OCI-LY3 (cell line): ENCODE results near the gene TBPL1.
A peak's percentile ranks its signal among the peaks of the same experiment; 100 is the strongest.
"Not testable (repeated sequence)": the region's sequence is repeated elsewhere in the genome, so short reads cannot be mapped to it uniquely, and the experiment has no call there.

Experiments used
- H2AFZ ChIP-seq: fragments of 200-600, 300-600 bp; shearing (Covaris generic); 2 replicates; pipeline ENCODE4 v1.6.0; 2014; ENCODE audit warnings: antibody characterized with exemption, low read depth, low read length
- H3K27ac ChIP-seq: fragments of 200-600, 300-600 bp; sonication (generic); 2 replicates; pipeline ENCODE4 v1.5.1; 2014; ENCODE audit warnings: mild to moderate bottlenecking, low read length, moderate library complexity, mixed read lengths
- H3K27me3 ChIP-seq: fragments of 200-600, 300-600 bp; sonication (generic); 2 replicates; pipeline ENCODE4 v1.6.1; 2014; ENCODE audit warnings: low read depth, low read length, mixed read lengths
- H3K36me3 ChIP-seq: fragments of 200-600, 300-600 bp; sonication (generic); replicated peaks from 2 replicates; pipeline ENCODE3; 2014; ENCODE audit warnings: low read depth, low read length, mixed read lengths
- H3K4me1 ChIP-seq: fragments of 300-600, 200-600 bp; sonication (generic); 2 replicates; pipeline ENCODE4 v1.6.1; 2014; ENCODE audit warnings: low read length, mixed read lengths
- H3K4me2 ChIP-seq: fragments of 200-600, 300-600 bp; sonication (generic); 2 replicates; pipeline ENCODE4 v1.6.1; 2014; ENCODE audit warnings: low read length, mixed read lengths
- H3K4me3 ChIP-seq: fragments of 300-600, 200-600 bp; sonication (generic); 2 replicates; pipeline ENCODE4 v1.5.1; 2014; ENCODE audit warnings: antibody characterized with exemption, mild to moderate bottlenecking, low read length, moderate library complexity
- H3K79me2 ChIP-seq: fragments of 300-600, 200-600 bp; shearing (Covaris generic); 2 replicates; pipeline ENCODE4 v1.6.1; 2014; ENCODE audit warnings: mild to moderate bottlenecking, low read length, mixed read lengths
- H3K9ac ChIP-seq: fragments of 300-600, 200-600 bp; shearing (Covaris generic); 2 replicates; pipeline ENCODE4 v1.6.0; 2014; ENCODE audit warnings: mild to moderate bottlenecking, low read length, moderate library complexity
- H3K9me3 ChIP-seq: fragments of 200-600, 300-600 bp; shearing (Covaris generic); 2 replicates; pipeline ENCODE4 v1.6.1; 2014; ENCODE audit warnings: low read length, mixed read lengths; ENCODE audit not compliant: insufficient read depth
- H4K20me1 ChIP-seq: fragments of 200-600, 300-600 bp; sonication (generic); 2 replicates; pipeline ENCODE4 v1.6.1; 2016; ENCODE audit warnings: low read length, mixed read lengths; ENCODE audit not compliant: insufficient read depth
- EZH2phosphoT487 ChIP-seq: fragments of 200-600 bp; shearing (Covaris generic); IDR thresholded peaks from 2 replicates; pipeline ENCODE4 v1.6.1; 2018; ENCODE audit warnings: antibody characterized with exemption, mixed run types, low read depth
- TF ChIP-seq, protein P1 (sequence below): fragments of 200-600, 300-600 bp; sonication (generic); IDR thresholded peaks from 2 replicates; pipeline ENCODE4 v1.5.1; 2014; ENCODE audit warnings: antibody characterized with exemption, low read length, low read depth

Gene TBPL1

DNA sequence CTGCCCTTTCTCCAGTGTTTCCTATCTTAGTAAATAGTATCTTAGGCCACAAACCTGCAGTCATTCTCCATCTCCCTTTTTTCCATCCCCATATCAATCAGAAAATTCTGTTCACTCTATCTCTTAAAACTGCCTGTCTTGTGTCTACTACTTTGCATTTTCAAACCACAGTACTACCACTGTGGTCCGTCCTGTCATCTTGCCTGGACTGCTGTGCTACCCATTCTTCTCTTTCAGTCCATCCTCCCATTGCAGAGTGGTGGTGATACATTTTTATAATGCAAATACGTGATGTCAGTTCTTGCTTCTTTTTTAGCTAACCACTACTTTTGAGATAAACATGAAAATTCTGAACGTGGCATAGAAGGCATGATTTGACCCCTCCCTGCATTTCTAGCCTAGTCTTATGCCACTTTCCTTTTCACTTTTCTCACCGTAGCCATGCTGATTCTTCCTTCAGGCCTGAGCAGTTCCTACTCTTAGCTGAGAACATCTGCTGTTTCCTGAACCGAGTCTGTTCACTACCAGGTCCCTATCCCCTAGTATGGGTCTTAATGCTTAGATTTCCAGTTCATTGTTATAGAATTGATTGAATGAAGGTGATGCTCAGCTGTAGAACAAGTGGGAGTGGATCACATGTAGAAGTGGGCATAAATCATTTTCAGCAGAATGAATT, 13.8 kb downstream of the TBPL1 start:
- Histone ChIP-seq H3K4me2 (peak overlapping the region; percentile 17), H3K4me3 (no peak overlapping the region), H3K27ac (no peak overlapping the region), H3K27me3 (no peaks in the 10 kb centered on the region), H4K20me1 (peaks cover 12% of the 10 kb centered on the region), H3K9ac (no peak overlapping the region), H2AFZ (no peak overlapping the region), H3K9me3 (no peaks in the 10 kb centered on the region), H3K79me2 (peaks cover 52% of the 10 kb centered on the region), H3K36me3 (no peaks in the 10 kb centered on the region), H3K4me1 (peaks cover 18% of the 10 kb centered on the region)
- no peak for TF ChIP-seq EZH2phosphoT487
- TF ChIP-seq, protein P1, sequence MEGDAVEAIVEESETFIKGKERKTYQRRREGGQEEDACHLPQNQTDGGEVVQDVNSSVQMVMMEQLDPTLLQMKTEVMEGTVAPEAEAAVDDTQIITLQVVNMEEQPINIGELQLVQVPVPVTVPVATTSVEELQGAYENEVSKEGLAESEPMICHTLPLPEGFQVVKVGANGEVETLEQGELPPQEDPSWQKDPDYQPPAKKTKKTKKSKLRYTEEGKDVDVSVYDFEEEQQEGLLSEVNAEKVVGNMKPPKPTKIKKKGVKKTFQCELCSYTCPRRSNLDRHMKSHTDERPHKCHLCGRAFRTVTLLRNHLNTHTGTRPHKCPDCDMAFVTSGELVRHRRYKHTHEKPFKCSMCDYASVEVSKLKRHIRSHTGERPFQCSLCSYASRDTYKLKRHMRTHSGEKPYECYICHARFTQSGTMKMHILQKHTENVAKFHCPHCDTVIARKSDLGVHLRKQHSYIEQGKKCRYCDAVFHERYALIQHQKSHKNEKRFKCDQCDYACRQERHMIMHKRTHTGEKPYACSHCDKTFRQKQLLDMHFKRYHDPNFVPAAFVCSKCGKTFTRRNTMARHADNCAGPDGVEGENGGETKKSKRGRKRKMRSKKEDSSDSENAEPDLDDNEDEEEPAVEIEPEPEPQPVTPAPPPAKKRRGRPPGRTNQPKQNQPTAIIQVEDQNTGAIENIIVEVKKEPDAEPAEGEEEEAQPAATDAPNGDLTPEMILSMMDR = no peak

DNA sequence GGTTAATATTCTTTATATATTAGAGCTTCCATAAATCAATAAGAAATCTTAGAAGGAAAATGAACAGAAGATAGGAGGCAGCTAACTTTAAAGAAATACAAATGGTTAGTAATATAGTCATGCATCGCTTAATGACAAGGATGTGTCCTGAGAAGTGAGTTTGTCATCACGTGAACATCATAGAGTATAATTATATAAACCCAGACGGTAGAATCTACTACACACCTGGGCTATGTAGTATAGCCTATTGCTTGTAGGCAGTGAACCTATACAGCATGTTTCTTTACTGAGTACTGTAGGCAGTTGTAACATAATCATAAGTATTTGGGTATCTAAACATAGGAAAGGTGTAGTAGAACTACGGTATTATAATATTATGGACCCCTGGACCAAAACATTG, 14.3 kb downstream of the TBPL1 start:
- no peaks in the 10 kb centered on the region for H3K36me3 ChIP-seq
- no peak overlapping the region for H3K27ac ChIP-seq
- peaks cover 18% of the 10 kb centered on the region for H3K4me1 ChIP-seq
- TF ChIP-seq EZH2phosphoT487 = no peak
- TF ChIP-seq, protein P1 = no peak
- no peak overlapping the region for H3K4me2 ChIP-seq
- no peak overlapping the region for H3K9ac ChIP-seq
- H3K4me3 ChIP-seq = no peak overlapping the region
- no peaks in the 10 kb centered on the region for H3K9me3 ChIP-seq
- H3K79me2 ChIP-seq = peaks cover 46% of the 10 kb centered on the region
- H2AFZ ChIP-seq = no peak overlapping the region
- H3K27me3 ChIP-seq = no peaks in the 10 kb centered on the region
- H4K20me1 ChIP-seq = peaks cover 12% of the 10 kb centered on the region

DNA sequence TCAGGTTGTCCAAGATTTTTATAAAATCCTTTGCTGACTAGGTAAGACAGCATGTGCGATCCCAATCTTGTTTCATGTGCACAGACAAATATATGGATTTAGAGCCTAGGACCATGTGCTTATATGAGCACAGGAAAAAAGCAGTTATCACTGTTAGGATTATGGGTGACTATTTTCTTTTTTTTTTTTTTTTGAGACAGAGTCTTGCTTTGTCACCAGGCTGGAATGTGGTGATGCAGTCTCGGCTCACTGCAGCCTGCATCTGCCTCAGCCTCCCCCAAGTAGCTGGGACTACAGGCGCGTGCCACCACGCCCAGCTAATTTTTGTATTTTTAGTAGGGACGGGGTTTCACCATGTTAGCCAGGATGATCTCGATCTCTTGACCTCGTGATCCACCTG, 14.8 kb downstream of the TBPL1 start:
- H3K4me1 ChIP-seq = peaks cover 18% of the 10 kb centered on the region
- H3K4me2 ChIP-seq, H3K36me3 ChIP-seq: not testable (repeated sequence)

DNA sequence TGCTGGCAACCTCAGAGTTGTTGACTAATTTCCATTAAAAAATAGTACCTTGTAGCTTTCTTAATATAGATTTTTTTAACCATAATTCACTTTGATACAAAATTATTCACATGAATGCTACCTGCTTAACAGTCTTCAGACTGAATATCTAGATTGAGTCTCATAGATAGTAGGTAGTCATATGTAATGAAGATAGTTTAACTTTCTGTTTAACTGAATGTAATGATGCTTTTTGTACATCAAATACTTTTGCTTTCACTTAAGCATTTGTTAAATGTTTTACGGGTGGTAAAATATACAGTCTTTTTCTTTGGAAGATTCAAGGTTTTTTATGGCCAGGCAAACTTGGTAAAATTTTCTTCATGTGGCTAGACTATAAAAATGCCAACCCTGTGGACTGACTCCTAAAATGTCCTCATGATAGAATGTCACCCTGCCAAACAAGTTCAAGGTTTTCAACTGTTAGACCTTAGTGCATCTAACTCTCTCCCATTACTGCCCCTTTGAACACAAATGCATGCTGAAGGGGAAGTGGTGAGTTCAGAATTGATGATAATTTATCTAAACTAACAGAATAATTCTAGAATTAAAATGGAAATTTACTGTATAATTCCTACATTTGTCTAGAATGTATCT, 16.4 kb downstream of the TBPL1 start:
- Histone ChIP-seq H3K27me3 (no peaks in the 10 kb centered on the region), H3K9me3 (no peaks in the 10 kb centered on the region), H3K4me1 (peaks cover 17% of the 10 kb centered on the region), H3K36me3 (no peaks in the 10 kb centered on the region), H3K4me3 (no peak overlapping the region), H3K4me2 (no peak overlapping the region), H3K79me2 (peaks cover 31% of the 10 kb centered on the region), H4K20me1 (peaks cover 21% of the 10 kb centered on the region), H3K27ac (no peak overlapping the region), H3K9ac (no peak overlapping the region), H2AFZ (no peak overlapping the region)
- no peak for TF ChIP-seq EZH2phosphoT487
- TF ChIP-seq, protein P1 = no peak

More for the DNA sequence above, 14.8 kb downstream of the TBPL1 start:
- not testable (repeated sequence) for H3K27me3 ChIP-seq, H2AFZ ChIP-seq, H3K9me3 ChIP-seq, H3K4me3 ChIP-seq, H3K27ac ChIP-seq, H3K9ac ChIP-seq
- peaks cover 13% of the 10 kb centered on the region for H4K20me1 ChIP-seq
- H3K79me2 ChIP-seq = peaks cover 41% of the 10 kb centered on the region
